HEK293T (cell line): ENCODE data around the gene NEB.
"Not testable (repeated sequence)": the region's sequence is repeated elsewhere in the genome, so short reads cannot be mapped to it uniquely, and the experiment has no call there.

Experiments
- BHLHE40 ChIP-seq: fragments of 450-650 bp; IDR thresholded peaks from 2 replicates; pipeline ENCODE4 v1.6.1; 2016; ENCODE audit warnings: mild to moderate bottlenecking, moderate library complexity, borderline replicate concordance
- FOXA1 ChIP-seq: fragments of 450-650 bp; IDR thresholded peaks from 2 replicates; pipeline ENCODE4 v1.6.1; 2016; ENCODE audit warnings: mild to moderate bottlenecking
- SP1 ChIP-seq: fragments of 450-650 bp; IDR thresholded peaks from 2 replicates; pipeline ENCODE4 v1.6.1; 2017

GRCh38 chr2:151559431-151559830 lies 174.8 kb downstream of the NEB start:
- not testable (repeated sequence) for TF ChIP-seq BHLHE40, FOXA1, SP1
